H1 (cell line): ENCODE results near the gene EXOC1. TPM values are rescaled to one million over a fixed set of nuclear protein-coding genes. Genes with fewer than 3 reads are reported as not detected.

Source experiments
- CTCF ChIA-PET: fragments of 300-600 bp; sonication (Branson Sonifier 250); formaldehyde crosslinking; loops from one replicate; lab custom pipeline; 2021; ENCODE audit not compliant: partially characterized antibody; lab: Charles Lee
- POLR2A ChIA-PET: fragments of 300-600 bp; sonication (Branson Sonifier 250); formaldehyde crosslinking; loops from one replicate; lab custom pipeline; 2021; ENCODE audit warnings: inconsistent platforms; ENCODE audit not compliant: partially characterized antibody; lab: Charles Lee
- DNase-seq, 2 experiments: peaks; one replicate each; pipeline versions ENCODE4 v3.0.0 to v3.0.0-alpha.2; 2010 to 2022; ENCODE audit warnings: low spot score in 2 of 2, low read depth in 1 of 2, mixed read lengths in 1 of 2
- FAIRE-seq: peaks from 2 replicates; lab custom pipeline; 2011; peaks lifted over from hg19 to GRCh38; lab: Jason Lieb, UNC
- H2AFZ ChIP-seq: 2 replicates; pipeline ENCODE4 v1.8.1; 2012; ENCODE audit warnings: low read length, inconsistent platforms
- H2AK5ac ChIP-seq: 2 replicates; pipeline ENCODE4 v1.6.1; 2013; ENCODE audit warnings: low read depth, low read length
- H2BK120ac ChIP-seq: replicated peaks from 2 replicates; pipeline ENCODE3; 2013; ENCODE audit warnings: low read depth, low read length, inconsistent platforms
- H2BK12ac ChIP-seq: 2 replicates; pipeline ENCODE4 v1.6.1; 2013; ENCODE audit warnings: low read depth, low read length
- H2BK15ac ChIP-seq: 2 replicates; pipeline ENCODE4 v1.6.1; 2013; ENCODE audit warnings: low read length
- H2BK20ac ChIP-seq: 2 replicates; pipeline ENCODE4 v1.6.1; 2013; ENCODE audit warnings: low read length
- H2BK5ac ChIP-seq: 2 replicates; pipeline ENCODE4 v1.6.1; 2013; ENCODE audit warnings: low read depth, low read length
- H3K14ac ChIP-seq: 2 replicates; pipeline ENCODE4 v1.6.1; 2013; ENCODE audit warnings: inconsistent platforms; ENCODE audit not compliant: insufficient read length
- H3K18ac ChIP-seq: 2 replicates; pipeline ENCODE4 v1.6.1; 2013; ENCODE audit warnings: low read length; ENCODE audit errors: extremely low read depth
- H3K23ac ChIP-seq: 2 replicates; pipeline ENCODE4 v1.6.1; 2013; ENCODE audit warnings: inconsistent platforms; ENCODE audit not compliant: insufficient read length
- H3K23me2 ChIP-seq: 2 replicates; pipeline ENCODE4 v1.6.1; 2013; ENCODE audit warnings: low read depth, low read length
- H3K27ac ChIP-seq: 2 replicates; pipeline ENCODE4 v1.6.1; 2011; ENCODE audit warnings: low read depth, low read length, inconsistent platforms
- H3K27me3 ChIP-seq, 4 experiments: replicated peaks in 1 of 4; 1 replicate in 1 of 4; 2 replicates in 3 of 4; pipeline versions ENCODE4 v1.6.1 to v1.8.1; 2011 to 2013; ENCODE audit warnings: low read length in 3 of 4, mild to moderate bottlenecking in 3 of 4, inconsistent platforms in 2 of 4, mixed read lengths in 2 of 4, moderate library complexity in 1 of 4; ENCODE audit not compliant: control insufficient read depth in 3 of 4, insufficient read depth in 3 of 4; ENCODE audit errors: extremely low read depth in 1 of 4
- H3K36me3 ChIP-seq, 4 experiments: 2 replicates each; pipeline versions ENCODE4 v1.6.1 to v1.8.1; 2011 to 2013; ENCODE audit warnings: mild to moderate bottlenecking in 4 of 4, low read length in 3 of 4, moderate library complexity in 2 of 4, control low read depth in 1 of 4, inconsistent platforms in 1 of 4; ENCODE audit not compliant: insufficient read depth in 4 of 4, control insufficient read depth in 2 of 4
- H3K4ac ChIP-seq: replicated peaks from 2 replicates; pipeline ENCODE3; 2013; ENCODE audit warnings: low read length, low read depth, mixed read lengths, inconsistent platforms; ENCODE audit not compliant: insufficient read length
- H3K4me1 ChIP-seq, 4 experiments: replicated peaks in 1 of 4; 1 replicate in 1 of 4; 2 replicates in 3 of 4; pipeline versions ENCODE4 v1.6.1 to v1.8.1; 2011 to 2013; ENCODE audit warnings: low read length in 3 of 4, inconsistent platforms in 2 of 4, mixed read lengths in 1 of 4; ENCODE audit not compliant: insufficient read depth in 4 of 4, control insufficient read depth in 3 of 4
- H3K4me2 ChIP-seq, 2 experiments: 2 replicates each; pipeline versions ENCODE4 v1.6.1 to v1.8.1; 2011 to 2013; ENCODE audit warnings: low read depth in 2 of 2, low read length in 2 of 2, control low read depth in 1 of 2, inconsistent platforms in 1 of 2, mild to moderate bottlenecking in 1 of 2; ENCODE audit not compliant: insufficient read depth in 1 of 2
- H3K4me3 ChIP-seq, 4 experiments: fragments of 200-600, 300-600 bp in 1 of 4; sonication (generic), shearing (Covaris generic), sonication (Bioruptor Twin) in 1 of 4; 2 replicates each; pipeline versions ENCODE4 v1.5.1 to v1.8.1; 2011 to 2016; ENCODE audit warnings: low read length in 4 of 4, low read depth in 3 of 4, control low read depth in 2 of 4, inconsistent platforms in 2 of 4, mild to moderate bottlenecking in 2 of 4, mixed read lengths in 1 of 4, moderate library complexity in 1 of 4; ENCODE audit not compliant: insufficient read depth in 2 of 4; ENCODE audit errors: extremely low read depth in 1 of 4
- H3K56ac ChIP-seq: replicated peaks from 2 replicates; pipeline ENCODE3; 2013; ENCODE audit warnings: low read depth, mild to moderate bottlenecking, mixed read lengths, low read length, inconsistent platforms; ENCODE audit not compliant: insufficient read length
- H3K79me1 ChIP-seq: 2 replicates; pipeline ENCODE4 v1.6.1; 2013; ENCODE audit warnings: low read depth, low read length, control low read depth
- H3K79me2 ChIP-seq, 2 experiments: 2 replicates each; pipeline versions ENCODE4 v1.6.1 to v1.8.1; 2012 to 2013; ENCODE audit warnings: low read length in 2 of 2, mild to moderate bottlenecking in 2 of 2, inconsistent platforms in 1 of 2; ENCODE audit not compliant: insufficient read depth in 2 of 2, control insufficient read depth in 1 of 2
- H3K9ac ChIP-seq, 4 experiments: replicated peaks in 1 of 4; 1 replicate in 1 of 4; 2 replicates in 3 of 4; pipeline versions ENCODE4 v1.6.1 to v1.8.1; 2011 to 2013; ENCODE audit warnings: low read depth in 3 of 4, low read length in 3 of 4, control low read depth in 2 of 4, mild to moderate bottlenecking in 2 of 4, moderate library complexity in 2 of 4, inconsistent platforms in 1 of 4; ENCODE audit errors: extremely low read depth in 1 of 4
- H3K9me3 ChIP-seq, 2 experiments: 2 replicates each; pipeline versions ENCODE4 v1.6.1 to v1.8.1; 2012 to 2013; ENCODE audit warnings: mild to moderate bottlenecking in 2 of 2, moderate library complexity in 2 of 2, control low read depth in 1 of 2, inconsistent platforms in 1 of 2, low read depth in 1 of 2, low read length in 1 of 2, mixed read lengths in 1 of 2; ENCODE audit not compliant: insufficient read depth in 2 of 2
- H4K20me1 ChIP-seq, 2 experiments: replicated peaks in 1 of 2; 2 replicates each; pipeline versions ENCODE3 to v1.8.1; 2011 to 2013; ENCODE audit warnings: inconsistent platforms in 2 of 2, low read length in 2 of 2, mild to moderate bottlenecking in 1 of 2; ENCODE audit not compliant: insufficient read depth in 2 of 2, control insufficient read depth in 1 of 2
- H4K5ac ChIP-seq: 2 replicates; pipeline ENCODE4 v1.6.1; 2013; ENCODE audit warnings: low read length, low read depth, mixed read lengths, inconsistent platforms; ENCODE audit not compliant: insufficient read length
- H4K8ac ChIP-seq: 2 replicates; pipeline ENCODE4 v1.8.0; 2013; ENCODE audit warnings: mild to moderate bottlenecking, moderate library complexity, low read length, inconsistent platforms; ENCODE audit not compliant: insufficient read depth; ENCODE audit errors: extremely low read depth
- H4K91ac ChIP-seq: replicated peaks from 2 replicates; pipeline ENCODE3; 2013; ENCODE audit warnings: low read length, mixed read lengths, inconsistent platforms; ENCODE audit not compliant: insufficient read length
- ATF2 ChIP-seq: IDR thresholded peaks from 2 replicates; pipeline ENCODE4 v1.6.1; 2012; ENCODE audit warnings: low read length, inconsistent platforms
- EZH2 ChIP-seq: fragments of 200-600 bp; sonication (generic); IDR thresholded peaks from 2 replicates; pipeline ENCODE4 v1.7.1; 2012; ENCODE audit warnings: low read depth, mild to moderate bottlenecking, moderate library complexity, low read length, inconsistent platforms; ENCODE audit not compliant: severe bottlenecking
- JUN ChIP-seq: IDR thresholded peaks from 2 replicates; pipeline ENCODE4 v1.6.1; 2011; ENCODE audit warnings: low read depth, mild to moderate bottlenecking, improper control_type of control experiment, low read length
- KDM5A ChIP-seq: fragments of 200-600 bp; IDR thresholded peaks from 2 replicates; pipeline ENCODE4 v1.7.1; 2012; ENCODE audit warnings: mild to moderate bottlenecking, low read length, inconsistent platforms, mixed read lengths
- MAFK ChIP-seq: IDR thresholded peaks from 2 replicates; pipeline ENCODE4 v1.6.1; 2012; ENCODE audit warnings: low read depth, mild to moderate bottlenecking, improper control_type of control experiment, low read length
- MAX ChIP-seq: IDR thresholded peaks from 2 replicates; pipeline ENCODE4 v1.6.1; 2012; ENCODE audit warnings: inconsistent platforms
- PHF8 ChIP-seq: fragments of 200-600 bp; sonication (generic); conservative IDR thresholded peaks from 2 replicates; pipeline ENCODE4 v1.7.1; 2012; ENCODE audit warnings: low read depth, mild to moderate bottlenecking, inconsistent platforms, low read length, moderate library complexity
- POLR2A ChIP-seq, 2 experiments: IDR thresholded peaks; 1 replicate in 1 of 2; 2 replicates in 1 of 2; pipeline ENCODE4 v1.6.1; 2011; ENCODE audit warnings: low read depth in 2 of 2, low read length in 2 of 2, mild to moderate bottlenecking in 2 of 2; ENCODE audit errors: control extremely low read depth in 1 of 2
- SP1 ChIP-seq: IDR thresholded peaks from 2 replicates; pipeline ENCODE4 v1.6.1; 2011; ENCODE audit warnings: low read depth, low read length
- TCF12 ChIP-seq: IDR thresholded peaks from 2 replicates; pipeline ENCODE4 v1.6.1; 2011; ENCODE audit warnings: low read depth, mild to moderate bottlenecking, low read length
- WGBS, 2 experiments: shearing (Covaris generic) in 1 of 2; methylation state at CpG; one replicate each; pipeline versions ENCODE4 v1.1.6 to v1.1.7; 2013 to 2015; ENCODE audit warnings: low lambda C conversion rate in 2 of 2, mixed read lengths in 2 of 2, inconsistent platforms in 1 of 2, low coverage in 1 of 2, missing lambda C conversion rate in 1 of 2; ENCODE audit not compliant: insufficient replicate concordance in 2 of 2, insufficient coverage in 1 of 2, insufficient read length in 1 of 2; ENCODE audit errors: extremely low coverage in 1 of 2, missing lambda C conversion rate in 1 of 2; 5-methylcytosine and 5-hydroxymethylcytosine counted together
- polyA plus RNA-seq, 7 experiments: library from polyadenylated mRNA; depleted of rRNA in 3 of 7; stranded (reverse) in 5 of 7; unstranded in 2 of 7; fragments of >200 nt in 5 of 7; fragments of 200-250 nt in 2 of 7; gene quantifications; 1 replicate in 5 of 7; 2 replicates in 1 of 7; 4 replicates in 1 of 7; pipeline versions ENCODE4 v1.2.1 to v1.2.3, GENCODE V29; 2011 to 2013; ENCODE audit warnings: missing spikeins in 2 of 7, mixed read lengths in 2 of 7
- total RNA-seq: library from RNA; stranded (reverse); fragmentation: NEBNext Ultra II Directional; extraction: Animal tissue kit (Norgen Biotek cat#: 25700); gene quantifications from 2 replicates; pipeline ENCODE4 v1.2.1, GENCODE V29; 2021

Gene EXOC1
- total and polyA plus RNA-seq, 2 of the 8 experiments (the other 6 are each of a cell fraction or from before 2014, with no cell fraction given), result 5.9 to 19.6 TPM

DNA sequence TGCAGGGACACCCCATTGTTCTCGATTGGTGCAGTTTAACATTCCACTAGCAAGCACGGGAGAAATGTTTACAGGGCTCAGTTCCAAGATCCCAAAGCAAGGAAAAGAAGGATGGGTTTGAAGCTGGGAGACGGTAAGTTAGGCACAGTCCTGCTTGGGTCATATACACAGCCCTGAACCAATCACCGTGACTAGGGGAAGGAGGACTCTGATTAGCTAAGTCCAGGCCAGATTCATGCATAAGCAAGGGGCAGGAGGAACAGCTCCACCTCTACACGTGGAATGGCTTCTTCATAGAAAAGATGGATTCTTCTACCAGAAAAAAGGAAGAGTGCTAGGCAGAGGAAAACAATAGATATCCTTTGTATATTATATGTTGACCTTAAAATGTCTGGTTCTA lies 44.8 kb upstream of the EXOC1 start:
- no peak overlapping the region for H3K27ac ChIP-seq
- no peak overlapping the region for H3K4me2 ChIP-seq
- H4K5ac ChIP-seq, result no peak overlapping the region
- no peaks in the 10 kb centered on the region for H3K79me1 ChIP-seq
- no peaks in the 10 kb centered on the region for H3K23me2 ChIP-seq
- no peak overlapping the region for H4K8ac ChIP-seq
- no peak overlapping the region for H4K91ac ChIP-seq
- no peak overlapping the region for H3K4ac ChIP-seq
- no peak overlapping the region for H2AFZ ChIP-seq
- CTCF ChIA-PET, result interaction anchor here (0.6 to 2.7 kb wide), 3 partner anchors 10 to 57 kb away, joined by 3 to 11 read pairs (median 4); partner anchors contain the start of gene EXOC1L
- FAIRE-seq (no peak), DNase-seq (no peak)
- no peaks in the 10 kb centered on the region for H3K27me3 ChIP-seq
- no peak overlapping the region for H3K4me3 ChIP-seq
- H3K14ac ChIP-seq, result no peak overlapping the region
- TF ChIP-seq MAX (no peak), ATF2 (no peak), EZH2 (no peak), PHF8 (no peak), JUN (no peak), SP1 (no peak), POLR2A (IDR thresholded peaks at IDR 0.05; ENCODE audit: control extremely low read depth in 1 of 2, low read depth in 2 of 2, low read length in 2 of 2) (no peak), TCF12 (no peak), KDM5A (no peak), MAFK (no peak)
- H2AK5ac ChIP-seq, result no peak overlapping the region
- H3K56ac ChIP-seq, result no peak overlapping the region
- no peak overlapping the region for H2BK12ac ChIP-seq
- no peak overlapping the region for H3K9ac ChIP-seq
- H3K23ac ChIP-seq, result no peak overlapping the region
- H2BK15ac ChIP-seq, result no peak overlapping the region
- H3K9me3 ChIP-seq, result no peaks in the 10 kb centered on the region
- no peaks in the 10 kb centered on the region for H4K20me1 ChIP-seq
- H3K4me1 ChIP-seq, result no peaks in the 10 kb centered on the region
- no peaks in the 10 kb centered on the region for H3K36me3 ChIP-seq
- POLR2A ChIA-PET, result interaction anchor here (2.6 kb wide), 1 partner anchor 11 kb away, joined by 6 read pairs; the partner anchor contains the start of gene EXOC1L
- H2BK20ac ChIP-seq, result no peak overlapping the region
- no peak overlapping the region for H3K18ac ChIP-seq
- 82% methylated on average over 5 of the region's 5 CpGs; no CpG with 5 or more reads in 1 of the 2 experiments for WGBS, 2 experiments
- H2BK5ac ChIP-seq, result no peak overlapping the region
- H3K79me2 ChIP-seq, result no peaks in the 10 kb centered on the region
- no peak overlapping the region for H2BK120ac ChIP-seq
